NCI-H1105 treated with DMSO at 0.1 percent for 48 hours (cell line): ENCODE results near the gene ANO10.
"Not testable (repeated sequence)": the region's sequence is repeated elsewhere in the genome, so short reads cannot be mapped to it uniquely, and the experiment has no call there.

Experiments
- DNase-seq: peaks from one replicate; lab custom pipeline; 2025; lab: John Stamatoyannopoulos, UW

The ANO10 gene

GRCh38 chr3:43515970-43516635 is 105.7 kb downstream of the ANO10 start:
- no peak for DNase-seq

- no peak for DNase-seq
These were observed 106.4 kb downstream of the ANO10 start for GRCh38 chr3:43515208-43515917.

DNA sequence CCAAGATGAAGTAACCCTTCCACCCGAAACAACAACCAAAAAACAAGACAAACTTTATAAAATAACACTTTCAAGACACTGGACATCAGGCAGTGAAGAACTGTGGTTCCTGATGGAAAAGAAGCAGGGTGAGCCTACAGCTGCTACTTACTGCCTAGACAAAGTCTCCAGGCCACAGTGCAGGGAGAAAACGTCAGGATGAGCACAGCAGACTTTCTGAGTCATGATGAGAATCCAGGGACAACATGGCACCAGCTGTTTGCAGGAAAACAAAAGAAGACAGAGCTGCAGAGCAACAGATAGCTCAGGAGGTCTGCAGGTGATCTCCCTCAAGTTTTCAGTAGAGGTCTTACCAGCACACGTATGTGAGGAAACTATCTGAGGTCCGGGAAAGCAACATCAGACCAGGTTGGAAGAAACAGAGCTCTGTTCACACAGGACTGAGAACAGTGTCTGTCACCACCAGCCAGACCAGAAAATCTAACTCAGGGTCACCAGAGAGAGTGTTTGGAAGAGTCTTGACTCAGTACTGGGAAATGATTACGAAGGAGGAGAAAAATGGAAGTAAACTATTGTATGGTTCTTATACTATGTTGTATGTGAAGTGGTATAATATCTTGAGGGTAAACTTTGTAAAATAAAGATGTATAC is 108.9 kb downstream of the ANO10 start:
- no peak for DNase-seq

- DNase-seq = no peak
These were observed 115.2 kb downstream of the ANO10 start for GRCh38 chr3:43506644-43507043.

GRCh38 chr3:43505351-43505750 is 116.5 kb downstream of the ANO10 start:
- DNase-seq = no peak

GRCh38 chr3:43503067-43503728 is 118.6 kb downstream of the ANO10 start:
- DNase-seq = peak; percentile 38

DNA sequence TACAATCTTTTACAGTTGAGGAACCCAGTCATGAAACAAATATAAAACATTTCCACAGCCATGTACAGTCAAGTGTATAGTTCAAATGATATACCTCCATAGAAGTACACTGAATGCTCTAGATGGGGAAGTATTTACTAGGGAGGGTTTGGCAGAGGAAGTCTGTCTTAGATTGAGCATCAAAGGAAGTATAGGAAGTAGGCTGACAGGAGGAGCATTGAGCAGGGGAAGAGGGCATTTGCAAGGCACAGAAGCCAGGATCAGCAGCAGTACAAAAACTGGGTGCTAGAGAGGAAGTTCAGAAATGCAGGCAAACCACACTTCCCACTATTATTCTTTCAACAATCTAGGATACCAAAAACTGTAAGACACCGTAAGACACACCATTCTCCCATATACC is 122.6 kb downstream of the ANO10 start:
- DNase-seq = no peak

DNA sequence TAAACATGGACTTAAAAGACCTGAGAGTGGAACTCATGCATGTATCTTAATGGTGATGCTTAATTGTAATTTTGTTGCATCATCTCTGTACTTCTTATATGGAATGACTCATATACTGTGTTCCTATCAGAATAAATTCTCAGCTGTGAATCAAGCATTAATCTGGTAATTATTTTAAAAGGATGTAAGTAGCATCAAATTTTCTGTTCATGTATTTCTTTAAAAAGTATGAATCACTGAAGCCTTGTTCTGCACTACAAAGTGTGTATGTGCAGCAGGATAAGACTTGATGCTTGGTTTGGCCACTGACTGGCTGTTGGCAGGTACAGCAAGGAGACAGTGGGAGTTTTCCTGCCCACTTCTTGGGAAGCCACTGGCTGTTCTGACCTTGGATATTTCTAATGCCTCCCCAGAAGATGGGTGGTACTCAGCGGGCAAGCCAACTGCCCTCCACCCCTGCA is 123.9 kb downstream of the ANO10 start:
- DNase-seq = no peak

DNA sequence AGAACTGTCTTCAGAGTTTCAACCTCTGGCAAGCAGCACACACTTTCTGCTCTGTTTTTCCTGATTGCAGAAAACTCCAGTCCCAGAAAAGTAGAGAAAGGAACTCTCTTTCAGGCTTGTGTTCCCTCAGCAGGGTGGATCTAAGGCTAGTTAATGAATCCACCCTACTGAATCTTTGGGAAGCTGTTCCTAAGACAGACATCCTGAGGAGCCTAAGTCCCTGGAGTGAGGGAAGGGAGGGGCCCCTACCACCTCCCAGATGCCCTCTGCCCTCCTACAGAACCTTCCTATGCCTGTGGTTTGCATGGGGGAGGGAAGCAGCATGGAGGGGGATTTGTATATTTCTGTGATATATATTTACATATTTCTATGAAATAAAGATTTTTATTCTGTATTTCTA is 124.4 kb downstream of the ANO10 start:
- no peak for DNase-seq

- DNase-seq = no peak
These were observed 125.0 kb downstream of the ANO10 start for GRCh38 chr3:43496740-43497375.

DNA sequence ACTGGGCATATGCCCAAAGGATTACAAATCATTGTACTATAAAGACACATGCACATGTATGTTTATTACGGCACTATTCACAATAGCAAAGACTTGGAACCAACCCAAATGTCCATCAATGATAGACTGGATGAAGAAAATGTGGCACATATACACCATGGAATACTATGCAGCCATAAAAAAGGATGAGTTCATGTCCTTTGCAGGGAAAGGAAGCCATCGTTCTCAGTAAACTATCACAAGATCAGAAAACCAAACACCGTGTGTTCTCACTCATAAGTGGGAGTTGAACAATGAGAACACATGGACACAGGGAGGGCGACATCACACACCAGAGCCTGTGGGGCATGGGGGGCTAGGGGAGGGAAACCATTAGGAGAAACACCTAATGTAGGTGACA is 128.9 kb downstream of the ANO10 start:
- DNase-seq = not testable (repeated sequence)

- DNase-seq = not testable (repeated sequence)
These were observed 130.0 kb downstream of the ANO10 start for GRCh38 chr3:43491807-43492206.

GRCh38 chr3:43490640-43491185 is 131.1 kb downstream of the ANO10 start:
- DNase-seq = no peak

GRCh38 chr3:43489930-43490329 is 131.9 kb downstream of the ANO10 start:
- no peak for DNase-seq

GRCh38 chr3:43485931-43486330 is 135.9 kb downstream of the ANO10 start:
- no peak for DNase-seq

GRCh38 chr3:43484926-43485488 is 136.8 kb downstream of the ANO10 start:
- DNase-seq = no peak

GRCh38 chr3:43481375-43481774 is 140.4 kb downstream of the ANO10 start:
- DNase-seq = no peak

- DNase-seq = not testable (repeated sequence)
These were observed 143.0 kb downstream of the ANO10 start for GRCh38 chr3:43478839-43479238.

DNA sequence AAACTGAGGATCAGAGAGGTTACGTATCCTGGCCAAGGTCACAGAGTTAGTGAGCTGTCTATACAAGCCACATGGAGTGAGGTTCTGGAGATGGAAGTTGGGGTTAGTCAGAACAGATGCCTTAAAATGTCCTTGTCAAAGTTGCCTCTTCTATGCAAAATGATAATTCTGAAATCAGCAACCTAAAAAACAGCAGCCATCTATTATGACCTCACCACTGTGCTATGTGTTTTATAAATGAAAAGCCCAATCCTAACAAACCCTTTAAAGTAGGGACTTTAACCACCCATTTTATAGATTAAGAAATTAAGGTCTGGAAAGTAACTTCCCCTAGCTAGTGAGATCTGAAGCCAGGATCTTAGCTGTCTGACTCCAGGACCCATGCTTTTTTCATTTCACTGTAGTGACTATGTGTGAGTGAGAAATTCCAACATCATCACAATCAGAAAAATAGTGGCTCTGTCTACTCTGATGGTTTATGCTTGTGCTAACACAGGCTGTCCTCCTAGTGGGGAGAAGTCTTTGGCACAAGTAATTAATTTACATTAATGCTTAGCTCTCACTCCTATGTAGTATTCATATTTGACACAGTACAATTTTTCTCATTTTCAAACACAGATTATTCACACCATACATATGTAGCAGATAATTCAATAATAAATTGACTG is 143.6 kb downstream of the ANO10 start:
- DNase-seq = no peak

GRCh38 chr3:43477600-43477999 is 144.2 kb downstream of the ANO10 start:
- no peak for DNase-seq

DNA sequence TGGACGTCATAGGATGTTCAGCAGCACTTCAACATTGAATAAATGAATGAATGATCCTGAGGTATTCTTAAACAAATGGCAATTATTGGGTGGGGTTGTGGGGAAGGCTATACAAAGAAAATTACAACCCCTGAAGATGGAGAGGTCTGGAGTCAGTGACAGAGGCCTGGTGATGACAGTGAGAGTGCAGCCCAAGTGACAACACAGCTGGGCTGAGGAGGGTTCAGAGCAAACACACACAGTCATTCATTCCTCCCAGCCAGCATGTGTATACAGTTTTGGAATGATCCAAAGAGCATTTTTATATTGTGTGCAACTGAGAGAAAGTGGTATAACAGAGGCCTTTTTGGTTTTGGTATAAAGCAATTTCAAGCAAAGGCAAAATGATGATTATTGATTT is 148.1 kb downstream of the ANO10 start:
- no peak for DNase-seq
